GM18498 (cell line): Measurements from ENCODE around the gene IGSF9B.

Source experiments
- ATAC-seq: cut with Tn5 transposase; IDR thresholded peaks from one replicate; pipeline ENCODE4 v1.9.1; 2021; ENCODE audit warnings: mild to moderate bottlenecking, moderate library complexity; ENCODE audit not compliant: unreplicated experiment

Gene IGSF9B

DNA sequence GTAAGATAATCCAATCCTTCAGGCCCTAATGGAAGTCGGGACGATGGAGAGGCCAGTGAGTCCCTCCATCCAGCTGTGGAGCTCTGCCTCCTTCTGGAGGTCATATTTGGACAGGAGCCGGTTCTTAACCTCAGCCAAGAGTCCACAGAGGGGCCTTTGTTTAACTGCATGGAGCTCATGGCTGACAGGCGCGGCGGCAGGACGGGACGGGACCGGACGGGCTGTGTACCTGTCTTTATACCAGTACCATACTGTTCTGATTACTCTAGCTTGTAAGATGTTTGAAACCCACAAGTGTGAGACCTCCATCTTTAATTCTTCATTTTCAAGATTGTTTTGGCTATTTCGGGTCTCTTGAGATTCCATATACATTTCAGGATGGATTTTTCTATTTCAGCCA lies 91.3 kb downstream of the IGSF9B start:
- ATAC-seq: no peak

DNA sequence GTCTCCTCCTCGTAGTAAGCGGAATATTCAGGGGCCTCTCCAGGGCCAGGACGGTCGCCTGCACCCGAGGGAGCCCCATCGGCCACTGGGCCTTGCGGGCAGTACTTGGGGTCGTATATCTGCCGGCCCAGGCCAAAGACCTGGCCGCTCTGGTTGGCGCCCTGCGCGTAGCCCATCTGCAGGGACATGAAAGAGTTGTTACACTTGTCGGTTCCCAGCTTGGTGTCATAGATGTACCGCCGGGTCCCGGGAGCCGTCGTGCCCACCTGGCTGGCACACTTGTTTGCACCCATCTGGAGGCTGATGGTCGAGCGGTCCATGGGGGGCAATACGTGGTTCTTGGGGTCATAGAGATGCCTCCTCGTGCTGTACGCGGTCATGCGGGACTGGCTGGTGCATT lies 92.0 kb downstream of the IGSF9B start:
- no peak for ATAC-seq

DNA sequence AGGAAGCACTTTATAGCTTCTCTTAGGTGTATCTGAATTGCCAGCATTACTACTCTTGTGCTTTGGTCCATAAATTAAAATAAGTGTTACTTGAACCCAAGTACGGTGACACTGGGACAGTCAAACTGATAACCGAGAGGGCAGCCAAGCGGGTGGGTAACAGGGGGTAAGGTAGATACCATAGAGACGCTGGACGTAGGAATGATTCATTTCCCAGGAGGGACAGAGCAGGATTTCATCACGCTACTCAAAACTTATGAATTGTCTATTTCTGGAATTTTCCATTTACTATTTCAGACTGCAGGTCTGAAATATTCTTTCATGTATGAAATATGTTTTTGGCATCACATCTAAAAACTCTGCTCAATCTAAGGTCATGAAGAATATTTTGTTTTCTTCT lies 96.6 kb downstream of the IGSF9B start:
- no peak for ATAC-seq
